Stimulated activated CD8-positive, alpha-beta memory T cell treated with anti-CD3 and anti-CD28 coated beads, Interleukin-4, amount 100 ng/mL, for 48 hours (primary cell): Measurements from ENCODE around the gene SREBF1.

Experiments
- DNase-seq: peaks from one replicate; pipeline ENCODE4 v3.0.0-alpha.2; 2020

Gene SREBF1

GRCh38 chr17:17792037-17792550 lies 44.7 kb downstream of the SREBF1 start:
- DNase-seq = no peak

- DNase-seq = no peak
Observed at GRCh38 chr17:17790637-17791464, 45.9 kb downstream of the SREBF1 start.

- DNase-seq = no peak
Observed at GRCh38 chr17:17789828-17790636, 46.8 kb downstream of the SREBF1 start.

- DNase-seq = no peak
Observed at GRCh38 chr17:17789410-17789809, 47.4 kb downstream of the SREBF1 start.

GRCh38 chr17:17788967-17789366 lies 47.8 kb downstream of the SREBF1 start:
- no peak for DNase-seq

- DNase-seq = no peak
Observed at GRCh38 chr17:17787568-17787967, 49.2 kb downstream of the SREBF1 start.

GRCh38 chr17:17786998-17787397 lies 49.8 kb downstream of the SREBF1 start:
- no peak for DNase-seq

- no peak for DNase-seq
Observed at GRCh38 chr17:17785407-17785806, 51.4 kb downstream of the SREBF1 start.

- DNase-seq = no peak
Observed at GRCh38 chr17:17784657-17785267, 52.0 kb downstream of the SREBF1 start.

GRCh38 chr17:17783825-17784656 lies 52.7 kb downstream of the SREBF1 start:
- no peak for DNase-seq

GRCh38 chr17:17783116-17783824 lies 53.5 kb downstream of the SREBF1 start:
- DNase-seq = peak; percentile 71

GRCh38 chr17:17782523-17783115 lies 54.2 kb downstream of the SREBF1 start:
- DNase-seq = no peak

GRCh38 chr17:17781591-17782496 lies 54.9 kb downstream of the SREBF1 start:
- DNase-seq = peak; percentile 48

GRCh38 chr17:17780922-17781590 lies 55.7 kb downstream of the SREBF1 start:
- DNase-seq = no peak

GRCh38 chr17:17779015-17779611 lies 57.7 kb downstream of the SREBF1 start:
- no peak for DNase-seq

GRCh38 chr17:17778308-17779014 lies 58.3 kb downstream of the SREBF1 start:
- DNase-seq = no peak

- DNase-seq = no peak
Observed at GRCh38 chr17:17776889-17777288, 59.9 kb downstream of the SREBF1 start.
